Dermis blood vessel endothelial cell (primary cell): ENCODE measurements around the gene GRAP. TPM values are rescaled to one million over a fixed set of nuclear protein-coding genes. Genes with fewer than 3 reads are reported as not detected.

Experiments
- DNase-seq: peaks from one replicate; pipeline ENCODE4 v3.0.0; 2010
- total RNA-seq: library from RNA; depleted of rRNA; stranded (reverse); fragments of >200 nt; gene quantifications from 2 replicates; pipeline ENCODE4 v1.2.3, GENCODE V29; 2014

Gene GRAP
- total RNA-seq, 1 donor from 2014 or later = 150 TPM

DNA sequence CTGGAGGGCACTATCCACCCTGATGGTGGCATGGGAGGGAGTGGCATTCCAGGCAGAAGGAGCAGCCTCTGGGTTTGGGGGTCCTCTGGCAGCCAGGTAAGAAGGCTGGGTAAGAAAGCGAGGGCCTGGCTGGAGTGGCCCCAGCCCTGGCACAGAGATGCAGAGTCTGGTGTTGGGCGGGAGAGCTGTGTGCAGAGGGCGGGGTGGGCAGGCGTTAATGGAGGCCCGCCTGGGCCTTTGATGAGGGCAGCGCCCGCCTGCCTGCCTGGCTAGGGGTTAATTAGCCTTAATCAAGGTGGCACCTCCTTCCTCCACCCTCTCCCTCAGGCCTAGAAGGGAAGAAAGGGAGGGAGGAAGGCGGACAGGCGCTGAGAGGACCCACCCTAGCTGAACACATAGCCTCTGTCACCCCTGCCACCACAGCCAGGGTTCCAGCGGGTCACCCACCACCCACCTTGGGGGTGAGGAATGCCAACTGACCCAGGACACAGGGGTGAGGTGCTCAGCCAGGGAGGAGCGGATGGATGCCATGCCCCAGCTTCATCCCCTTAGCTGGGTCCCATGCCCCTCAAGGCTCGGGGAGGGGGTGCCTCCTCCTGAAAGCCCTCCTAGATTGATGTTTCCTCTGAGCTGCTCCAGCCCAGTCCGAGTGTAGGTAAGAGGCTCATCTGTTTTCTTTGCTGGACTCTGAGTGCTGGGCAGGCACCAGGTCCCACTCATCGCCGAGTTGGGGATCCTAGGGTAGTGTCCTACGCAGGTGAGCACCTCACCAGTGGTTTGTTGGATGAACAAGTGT, 28.8 kb downstream of the GRAP start:
- no peak for DNase-seq

GRCh38 chr17:19017401-19017800, 29.4 kb downstream of the GRAP start:
- DNase-seq = no peak

- DNase-seq = no peak
Measured at GRCh38 chr17:19016881-19017280, 29.9 kb downstream of the GRAP start.

DNA sequence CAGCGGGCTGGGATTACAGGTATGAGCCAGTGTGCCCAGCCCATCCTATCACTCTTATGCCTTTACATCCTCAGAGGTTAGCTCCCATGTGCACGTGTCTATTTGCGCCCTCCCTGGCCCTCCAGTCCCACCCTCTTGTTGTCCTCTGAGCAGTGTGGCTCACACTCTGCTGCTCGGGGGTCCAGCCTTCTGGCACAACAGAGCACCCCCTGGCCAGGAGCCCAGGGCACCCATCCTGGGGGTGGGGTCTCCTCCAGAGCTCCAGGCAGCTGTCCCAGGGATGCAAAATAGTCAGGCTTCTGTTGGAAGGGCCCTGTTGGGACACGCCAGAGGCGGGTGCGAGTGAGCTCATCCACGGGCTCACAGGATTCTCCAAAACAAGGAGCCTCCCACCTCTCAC, 30.5 kb downstream of the GRAP start:
- no peak for DNase-seq

GRCh38 chr17:19015428-19015827, 31.3 kb downstream of the GRAP start:
- DNase-seq = no peak

DNA sequence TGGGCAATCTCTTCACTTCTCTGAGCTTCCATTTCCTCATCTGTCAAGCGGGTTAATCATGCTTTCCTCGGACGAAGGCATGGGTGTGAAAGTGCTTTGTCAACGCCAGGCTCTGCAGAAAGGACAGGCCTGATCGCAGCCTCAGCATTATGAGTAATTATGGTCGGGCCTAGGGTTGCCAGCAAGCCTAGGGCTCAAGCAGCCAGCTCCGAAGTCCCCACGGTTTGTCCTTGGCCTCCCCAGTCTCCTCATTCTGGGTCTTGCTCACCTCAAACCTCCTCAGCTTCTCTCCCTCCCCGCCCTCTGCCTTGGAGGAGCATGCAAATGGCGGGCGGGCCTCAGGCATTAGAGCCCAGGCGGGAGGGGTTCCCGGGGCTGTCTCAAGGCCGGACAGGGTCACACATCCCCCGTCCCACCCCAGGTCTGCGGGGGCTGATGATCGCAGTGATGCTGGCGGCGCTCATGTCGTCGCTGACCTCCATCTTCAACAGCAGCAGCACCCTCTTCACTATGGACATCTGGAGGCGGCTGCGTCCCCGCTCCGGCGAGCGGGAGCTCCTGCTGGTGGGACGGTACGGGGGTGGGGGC, 32.0 kb downstream of the GRAP start:
- no peak for DNase-seq

DNA sequence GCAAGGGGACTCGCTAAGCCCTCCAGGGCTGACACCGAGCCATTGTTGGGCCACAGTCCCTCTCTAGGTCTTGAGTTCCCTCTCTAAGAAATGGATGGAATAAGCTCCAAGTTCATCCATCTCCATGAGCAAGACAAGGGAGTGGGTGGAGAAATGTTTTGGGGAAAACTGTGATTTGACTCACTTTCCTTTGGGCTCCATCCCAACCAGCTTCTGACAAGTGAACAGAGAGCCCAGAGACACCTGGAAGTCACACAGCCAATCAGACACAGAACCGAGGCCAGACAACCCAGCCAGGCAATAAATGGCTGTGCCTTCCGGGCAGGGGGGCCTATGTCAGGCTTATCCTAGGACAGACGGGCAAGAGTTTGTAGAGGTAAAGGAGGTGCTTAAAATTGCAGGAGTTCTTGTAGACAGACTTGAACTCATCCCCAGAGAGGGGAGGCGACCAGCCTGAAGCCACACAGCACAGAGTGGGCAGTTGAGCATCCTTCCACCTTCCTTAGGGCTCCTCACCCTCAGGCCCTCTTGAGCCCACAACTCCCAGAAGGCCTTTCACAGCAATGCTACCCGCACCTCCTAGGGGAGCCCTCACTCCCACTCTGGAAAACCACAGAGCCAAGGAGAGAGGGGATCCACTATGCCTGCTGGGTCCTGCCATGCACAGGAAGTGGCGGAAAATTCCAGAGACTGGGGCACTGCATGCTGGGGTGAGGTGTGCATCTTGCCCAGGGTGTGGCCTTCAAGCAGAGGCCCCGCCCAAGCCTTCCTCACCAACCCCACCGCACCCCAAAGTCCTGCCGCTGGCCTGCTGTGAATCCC, 32.7 kb downstream of the GRAP start:
- DNase-seq = no peak

GRCh38 chr17:19013226-19013625, 33.5 kb downstream of the GRAP start:
- no peak for DNase-seq

DNA sequence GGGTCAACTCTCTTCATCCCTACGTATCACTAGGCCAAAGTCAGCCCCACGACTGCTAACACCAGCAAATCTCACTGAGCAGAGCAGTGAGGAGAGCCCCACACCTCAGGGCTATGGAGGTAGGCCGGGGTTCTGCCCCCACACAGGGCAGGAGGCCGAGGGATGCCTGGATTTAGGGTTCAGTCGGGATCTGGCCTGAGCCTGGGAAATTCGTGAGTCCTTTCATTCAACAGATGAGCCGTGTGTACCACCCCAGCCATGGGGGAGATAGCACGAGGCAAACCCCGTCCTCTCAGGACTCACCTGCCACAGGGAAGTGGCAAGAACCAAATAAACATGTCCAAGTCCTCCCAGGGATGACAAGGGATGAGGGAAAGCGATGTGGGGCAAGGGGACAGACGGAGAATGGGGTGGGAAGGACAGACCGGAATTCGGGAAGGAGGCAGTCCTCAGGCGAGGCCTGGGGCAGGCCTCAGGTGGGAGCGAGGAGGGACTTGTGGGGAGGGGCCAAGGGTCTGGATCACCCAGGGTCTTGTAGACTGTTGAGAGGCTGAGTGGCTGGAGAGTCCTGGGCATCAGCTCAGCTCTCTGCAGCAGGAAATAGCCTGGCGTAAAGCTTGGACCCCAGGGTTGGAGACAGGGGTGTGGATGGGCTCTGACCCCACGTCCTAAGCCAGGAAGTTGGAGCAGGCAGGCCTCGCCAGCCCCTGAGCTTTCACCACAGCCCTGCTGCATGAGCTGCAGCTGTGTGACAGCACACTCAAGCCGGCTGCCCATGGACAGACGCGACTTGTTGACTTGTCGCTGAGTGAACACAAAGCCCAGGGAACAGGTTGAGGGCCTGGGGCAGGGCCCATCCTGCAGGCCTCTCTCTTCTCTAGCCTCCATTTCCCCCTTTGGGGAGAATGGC, 34.3 kb downstream of the GRAP start:
- no peak for DNase-seq

DNA sequence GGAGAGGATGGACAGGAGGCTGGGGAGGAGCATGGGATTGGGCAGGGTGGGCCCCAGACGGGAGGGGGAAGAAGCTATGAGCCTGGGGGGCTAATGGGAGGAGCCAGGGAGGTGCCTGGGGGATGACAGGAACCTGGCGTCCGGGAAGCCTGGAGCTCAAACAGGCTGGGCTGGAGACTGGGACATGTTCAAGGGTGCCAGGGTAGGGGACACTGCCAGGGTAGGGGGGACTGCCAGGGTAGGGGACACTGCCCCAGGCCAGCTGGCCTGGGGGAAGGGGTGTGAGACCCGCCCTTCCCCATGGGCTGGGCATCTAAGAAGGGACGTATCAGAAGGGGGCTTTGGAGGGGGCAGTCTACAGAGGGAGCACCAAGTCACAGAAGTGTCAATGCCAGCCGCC, 35.2 kb downstream of the GRAP start:
- no peak for DNase-seq

DNA sequence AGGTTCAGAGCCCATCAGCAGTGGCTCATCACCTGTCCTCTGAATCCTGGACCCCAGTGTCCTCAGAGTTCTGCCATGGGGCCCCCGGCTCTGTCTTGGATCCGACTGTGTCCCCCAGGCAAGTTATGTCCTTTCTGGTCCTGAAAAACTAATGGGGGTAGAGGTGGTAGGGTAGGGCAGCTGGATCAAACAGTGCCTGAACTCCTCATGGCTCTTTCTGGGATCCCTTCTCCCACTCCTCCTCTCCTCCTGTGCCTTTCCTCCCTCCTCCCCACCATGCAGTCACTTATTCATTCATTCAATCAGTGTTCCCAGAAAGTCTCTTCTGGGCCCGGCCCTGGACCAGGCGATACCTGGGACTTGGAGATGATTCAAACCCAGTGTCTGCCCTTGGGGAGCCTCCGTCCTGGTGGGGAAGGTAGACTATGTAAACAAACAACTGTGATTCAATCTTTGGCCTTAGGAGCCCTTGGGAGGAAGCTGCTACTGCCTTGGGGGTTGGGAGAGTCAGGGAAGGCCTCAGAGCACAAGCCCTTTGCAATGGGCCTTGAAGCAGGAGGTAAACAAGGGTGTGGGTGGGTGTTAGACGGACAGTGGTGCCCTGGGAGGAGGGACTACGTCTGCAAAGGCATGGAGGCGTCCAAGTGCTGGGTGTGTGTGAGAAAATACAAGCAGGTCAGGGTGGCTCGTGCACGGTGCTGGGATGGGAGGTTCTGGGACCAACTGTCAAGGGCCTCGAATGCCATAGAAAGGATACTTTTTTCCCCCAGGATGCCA, 35.8 kb downstream of the GRAP start:
- DNase-seq = peak; percentile 28

- DNase-seq = no peak
Measured at GRCh38 chr17:19009970-19010369, 36.8 kb downstream of the GRAP start.

GRCh38 chr17:19006698-19007097, 40.1 kb downstream of the GRAP start:
- no peak for DNase-seq

DNA sequence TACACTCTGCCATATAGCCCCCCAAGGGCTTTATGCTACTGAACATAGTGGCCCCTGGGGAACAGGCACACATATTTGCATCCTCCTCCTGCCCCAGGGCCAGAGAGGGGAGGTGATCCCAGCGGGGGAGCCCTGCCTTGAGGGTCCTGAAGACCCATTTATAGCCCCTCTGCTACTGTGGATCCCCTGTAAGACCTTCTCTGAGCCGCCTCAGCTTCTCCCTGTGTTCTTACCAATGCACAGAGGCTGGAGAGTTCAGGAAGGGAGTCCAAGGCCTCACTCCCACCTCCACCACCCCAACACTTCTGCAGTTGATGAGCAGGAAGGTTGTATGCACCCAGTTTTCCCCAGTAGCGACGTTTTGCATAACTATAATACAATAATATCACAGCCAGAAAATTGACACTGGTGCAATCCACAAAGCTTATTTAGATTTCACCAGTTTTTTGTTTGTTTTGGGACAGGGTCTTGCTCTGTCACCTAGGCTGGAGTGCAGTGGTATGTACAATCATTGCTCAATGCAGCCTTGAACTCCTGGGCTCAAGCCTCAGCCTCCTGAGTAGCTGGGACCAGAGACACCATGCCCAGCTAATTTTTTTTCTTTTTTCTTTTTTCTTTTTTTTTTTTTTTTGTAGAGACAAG, 40.8 kb downstream of the GRAP start:
- no peak for DNase-seq

GRCh38 chr17:19005137-19005773, 41.5 kb downstream of the GRAP start:
- no peak for DNase-seq

DNA sequence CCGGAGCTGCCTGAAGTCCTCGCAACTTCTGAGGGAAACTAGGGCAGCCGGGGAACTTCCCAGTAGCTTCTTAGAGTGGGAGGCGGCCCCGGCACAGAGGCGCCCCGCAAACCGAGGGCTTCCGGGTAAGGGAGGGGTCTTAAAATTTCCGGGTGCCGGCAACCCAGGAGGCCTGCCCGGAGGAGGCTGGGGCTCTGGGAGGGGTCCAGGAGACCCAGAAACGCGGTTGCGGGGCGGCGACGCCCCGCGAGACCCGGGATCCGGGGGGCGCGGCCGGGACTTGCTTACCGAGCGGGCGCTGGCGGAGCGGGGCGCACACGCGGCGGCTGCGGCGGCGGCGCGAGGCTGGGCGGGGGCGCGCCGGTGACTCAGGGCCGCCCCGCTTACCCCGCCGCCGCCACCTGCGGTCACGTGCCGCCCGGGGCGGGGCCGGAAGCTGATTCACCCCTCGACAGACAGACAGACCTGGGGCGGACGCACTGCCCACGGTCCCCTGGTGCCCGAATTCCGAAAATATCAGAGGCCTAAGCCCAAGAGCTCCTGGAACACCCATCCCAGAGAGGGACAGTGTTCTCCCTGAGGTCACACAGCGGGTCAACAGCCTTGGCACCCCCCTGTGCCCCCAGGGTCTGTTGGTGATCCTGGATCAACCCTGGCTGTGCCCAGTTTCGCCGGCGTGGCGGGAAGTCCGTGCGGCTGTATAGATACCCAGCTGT, 42.2 kb downstream of the GRAP start, which contains the start of gene FAM83G:
Gene FAM83G (minus strand): TSS at position 344 of the 716 bp plus-strand sequence. CDS start 723 bp downstream, outside the sequence.
- peak; percentile 74 for DNase-seq

DNA sequence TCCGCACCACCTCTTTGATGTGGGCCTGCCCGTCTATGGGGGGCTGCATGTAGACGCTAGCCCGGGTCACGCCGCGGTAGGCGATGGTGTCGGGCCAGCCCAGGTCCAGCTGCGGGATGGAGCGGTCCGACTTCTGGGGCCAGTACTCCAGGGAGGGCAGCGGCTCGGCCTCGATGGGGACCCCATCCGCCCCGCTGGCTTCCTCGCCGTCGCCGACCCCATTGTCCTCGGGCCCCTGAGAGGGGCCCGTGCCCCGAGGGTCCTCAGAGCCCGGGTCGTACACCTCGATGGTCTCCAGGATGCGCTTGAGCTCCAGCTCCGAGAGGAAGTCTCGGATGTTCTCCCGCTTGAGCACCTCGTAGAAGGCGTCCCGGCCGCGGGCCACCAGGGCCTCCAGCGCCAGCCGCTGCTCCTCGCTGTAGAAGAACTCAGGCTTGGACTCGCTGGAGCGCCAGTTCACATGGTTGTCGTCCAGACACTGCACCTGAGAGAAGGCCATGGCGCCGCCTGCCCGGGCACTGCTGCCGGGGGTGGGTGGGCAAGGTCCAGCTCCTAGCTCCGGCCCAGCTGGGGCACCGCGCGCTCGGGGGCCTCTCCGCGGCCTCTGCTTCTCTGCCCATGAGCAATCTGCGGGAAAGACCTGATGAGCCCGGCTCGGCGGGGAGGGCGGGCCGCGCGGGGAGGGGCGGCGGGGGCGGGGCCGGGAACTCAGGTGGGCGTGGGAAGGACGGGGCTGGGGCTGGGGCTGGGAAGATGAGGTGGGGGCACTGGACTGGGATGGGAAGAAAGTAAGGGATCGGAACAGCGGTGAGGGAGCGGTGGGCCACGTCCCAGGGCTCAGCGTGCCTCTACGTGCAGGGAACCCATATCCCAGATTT, 43.0 kb downstream of the GRAP start:
- peak; percentile 41 for DNase-seq

DNA sequence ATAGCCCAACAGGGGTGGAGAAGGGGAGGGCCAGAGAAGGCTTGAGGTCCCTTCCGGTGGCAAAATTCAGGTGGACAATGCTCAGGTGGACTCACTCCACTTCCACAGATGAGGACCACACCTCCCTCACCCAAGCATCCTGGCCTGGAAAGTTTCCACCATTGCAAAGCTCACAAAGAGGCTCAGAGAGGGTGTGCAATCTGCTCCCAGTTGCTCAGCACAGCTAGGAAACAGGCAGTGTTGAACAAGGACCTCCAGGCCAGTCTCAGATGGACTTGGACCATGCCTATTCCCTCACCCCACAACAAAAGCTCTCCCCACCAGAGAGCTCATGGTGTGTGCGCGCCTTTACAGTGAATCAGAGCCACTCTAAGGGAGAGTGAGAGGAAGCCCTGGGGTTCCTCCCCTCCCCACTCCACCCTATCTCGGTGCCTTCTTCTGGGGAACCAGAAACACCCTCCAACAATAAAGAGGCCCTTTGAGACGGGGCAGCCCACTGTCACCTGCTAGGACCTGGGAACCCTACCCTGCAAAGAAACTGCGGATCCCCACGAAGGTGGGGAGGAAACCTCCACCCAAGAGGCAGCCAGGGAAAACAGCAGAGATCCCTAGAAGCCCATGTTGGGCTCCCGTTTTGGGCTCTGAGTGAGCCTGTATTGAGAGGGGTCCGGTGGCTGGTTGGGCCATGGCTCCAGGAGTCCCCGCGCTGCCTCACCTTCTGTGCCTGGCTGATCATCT, 43.8 kb downstream of the GRAP start:
- DNase-seq = no peak
